H9 (cell line): ENCODE measurements around the gene MARK2. TPM values are rescaled to one million over a fixed set of nuclear protein-coding genes. Genes with fewer than 3 reads are reported as not detected.

Source experiments
- DNase-seq: peaks from one replicate; pipeline ENCODE4 v3.0.0-alpha.2; 2017
- H2AFZ ChIP-seq: one replicate; pipeline ENCODE4 v1.6.1; 2013; ENCODE audit warnings: mild to moderate bottlenecking, low read length, control low read depth, moderate library complexity
- H2AK5ac ChIP-seq: 2 replicates; pipeline ENCODE4 v1.6.1; 2013; ENCODE audit warnings: low read length, control low read depth, mixed read lengths; ENCODE audit not compliant: insufficient read length
- H2BK120ac ChIP-seq: one replicate; pipeline ENCODE4 v1.6.1; 2013; ENCODE audit warnings: low read depth, mild to moderate bottlenecking, low read length, control low read depth, inconsistent platforms; ENCODE audit not compliant: poor library complexity, severe bottlenecking
- H2BK12ac ChIP-seq: 2 replicates; pipeline ENCODE4 v1.6.1; 2013; ENCODE audit warnings: low read length, control low read depth, mixed read lengths, low read depth; ENCODE audit not compliant: insufficient read length
- H2BK15ac ChIP-seq: 2 replicates; pipeline ENCODE4 v1.6.1; 2013; ENCODE audit warnings: low read depth, low read length, control low read depth
- H2BK20ac ChIP-seq: one replicate; pipeline ENCODE4 v1.6.1; 2013; ENCODE audit warnings: low read depth, mild to moderate bottlenecking, low read length, control low read depth, inconsistent platforms; ENCODE audit not compliant: poor library complexity, severe bottlenecking
- H2BK5ac ChIP-seq: 2 replicates; pipeline ENCODE4 v1.6.1; 2013; ENCODE audit warnings: low read length, control low read depth, mixed read lengths; ENCODE audit not compliant: insufficient read length
- H3K14ac ChIP-seq: 2 replicates; pipeline ENCODE4 v1.6.1; 2013; ENCODE audit warnings: low read length, control low read depth; ENCODE audit not compliant: insufficient read depth
- H3K18ac ChIP-seq: 2 replicates; pipeline ENCODE4 v1.6.1; 2013; ENCODE audit warnings: low read depth, mild to moderate bottlenecking, mixed read lengths, low read length, control low read depth; ENCODE audit not compliant: insufficient read length
- H3K23ac ChIP-seq: 2 replicates; pipeline ENCODE4 v1.6.1; 2013; ENCODE audit warnings: low read length, control low read depth, mixed read lengths, low read depth; ENCODE audit not compliant: insufficient read length
- H3K23me2 ChIP-seq: 2 replicates; pipeline ENCODE4 v1.6.1; 2013; ENCODE audit warnings: low read depth, mild to moderate bottlenecking, mixed read lengths, low read length, control low read depth; ENCODE audit not compliant: insufficient read length, poor library complexity, severe bottlenecking
- H3K27ac ChIP-seq: 2 replicates; pipeline ENCODE4 v1.5.1; 2013; ENCODE audit warnings: low read length, control low read depth, mixed read lengths, low read depth; ENCODE audit not compliant: insufficient read length
- H3K27me3 ChIP-seq: 2 replicates; pipeline ENCODE4 v1.6.1; 2013; ENCODE audit warnings: low read length, control low read depth, inconsistent platforms; ENCODE audit not compliant: insufficient read depth
- H3K4ac ChIP-seq: 2 replicates; pipeline ENCODE4 v1.6.1; 2013; ENCODE audit warnings: low read depth, mild to moderate bottlenecking, control low read depth, inconsistent platforms, low read length, moderate library complexity
- H3K4me1 ChIP-seq: 2 replicates; pipeline ENCODE4 v1.6.1; 2013; ENCODE audit warnings: low read length, control low read depth, inconsistent platforms; ENCODE audit not compliant: insufficient read depth
- H3K4me2 ChIP-seq: 2 replicates; pipeline ENCODE4 v1.6.1; 2013; ENCODE audit warnings: low read length, control low read depth, mixed read lengths; ENCODE audit not compliant: insufficient read length, insufficient read depth
- H3K56ac ChIP-seq: 2 replicates; pipeline ENCODE4 v1.6.1; 2013; ENCODE audit warnings: low read depth, mild to moderate bottlenecking, mixed read lengths, low read length, control low read depth; ENCODE audit not compliant: insufficient read length
- H3K79me1 ChIP-seq: 2 replicates; pipeline ENCODE4 v1.6.1; 2013; ENCODE audit warnings: low read depth, mild to moderate bottlenecking, moderate library complexity, low read length, control low read depth, inconsistent platforms; ENCODE audit not compliant: insufficient read depth, poor library complexity, severe bottlenecking
- H3K79me2 ChIP-seq: 2 replicates; pipeline ENCODE4 v1.6.1; 2013; ENCODE audit warnings: low read length, control low read depth, inconsistent platforms; ENCODE audit not compliant: insufficient read depth
- H3K9ac ChIP-seq: 2 replicates; pipeline ENCODE4 v1.6.1; 2013; ENCODE audit warnings: low read length, control low read depth, mixed read lengths; ENCODE audit not compliant: insufficient read length; ENCODE audit errors: extremely low read depth
- H3K9me3 ChIP-seq: one replicate; pipeline ENCODE4 v1.6.1; 2013; ENCODE audit warnings: low read depth, low read length, inconsistent platforms; ENCODE audit not compliant: control insufficient read depth
- H3T11ph ChIP-seq: one replicate; pipeline ENCODE4 v1.6.1; 2013; ENCODE audit warnings: mild to moderate bottlenecking, low read length, control low read depth, inconsistent platforms
- H4K20me1 ChIP-seq: one replicate; pipeline ENCODE4 v1.6.1; 2013; ENCODE audit not compliant: control insufficient read depth, insufficient read length, insufficient read depth
- H4K5ac ChIP-seq: 2 replicates; pipeline ENCODE4 v1.6.1; 2013; ENCODE audit warnings: low read depth, mild to moderate bottlenecking, mixed read lengths, low read length, control low read depth; ENCODE audit not compliant: insufficient read length
- H4K8ac ChIP-seq: replicated peaks from 2 replicates; pipeline ENCODE4 v1.6.1; 2013; ENCODE audit warnings: low read length, control low read depth, mixed read lengths, low read depth; ENCODE audit not compliant: insufficient read length
- H4K91ac ChIP-seq: 2 replicates; pipeline ENCODE4 v1.6.1; 2013; ENCODE audit warnings: low read depth, mild to moderate bottlenecking, moderate library complexity, mixed read lengths, low read length, control low read depth; ENCODE audit not compliant: insufficient read length
- H3K27ac Mint-ChIP-seq, 3 experiments: 2 replicates in 2 of 3; 3 replicates in 1 of 3; pipeline ENCODE4 v1.8.0; 2020 to 2021; ENCODE audit warnings: mixed read lengths in 3 of 3, mild to moderate bottlenecking in 1 of 3, moderate library complexity in 1 of 3
- H3K27me3 Mint-ChIP-seq: 2 replicates; pipeline ENCODE4 v1.8.0; 2021; ENCODE audit warnings: low read depth, mild to moderate bottlenecking, moderate library complexity, mixed read lengths
- H3K36me3 Mint-ChIP-seq, 3 experiments: 2 replicates in 2 of 3; 3 replicates in 1 of 3; pipeline ENCODE4 v1.8.0; 2020 to 2021; ENCODE audit warnings: low read depth in 3 of 3, mixed read lengths in 3 of 3; ENCODE audit not compliant: insufficient read depth in 1 of 3
- H3K4me1 Mint-ChIP-seq, 2 experiments: 2 replicates each; pipeline ENCODE4 v1.8.0; 2020; ENCODE audit warnings: mixed read lengths in 2 of 2
- H3K4me3 Mint-ChIP-seq, 2 experiments: 2 replicates in 1 of 2; 3 replicates in 1 of 2; pipeline ENCODE4 v1.8.0; 2020 to 2021; ENCODE audit warnings: mild to moderate bottlenecking in 2 of 2, mixed read lengths in 2 of 2, moderate library complexity in 1 of 2
- H3K9me3 Mint-ChIP-seq, 2 experiments: 2 replicates in 1 of 2; 3 replicates in 1 of 2; pipeline ENCODE4 v1.8.0; 2020; ENCODE audit warnings: mild to moderate bottlenecking in 2 of 2, mixed read lengths in 2 of 2, moderate library complexity in 1 of 2
- CTCF ChIP-seq: fragments of 200-600 bp; sonication (generic); conservative IDR thresholded peaks from 3 replicates; pipeline ENCODE4 v1.8.0; 2021; ENCODE audit warnings: antibody characterized with exemption, mild to moderate bottlenecking
- WGBS: extraction: QIAGEN DNeasy Blood & Tissue Kit; methylation state at CpG from one replicate; pipeline ENCODE4 v1.1.7; 2013; ENCODE audit warnings: missing lambda C conversion rate, low lambda C conversion rate, mixed read lengths; ENCODE audit not compliant: insufficient read length; ENCODE audit errors: extremely low coverage; 5-methylcytosine and 5-hydroxymethylcytosine counted together
- total RNA-seq: library from RNA; stranded (reverse); gene quantifications from 2 replicates; pipeline ENCODE4 v1.2.1, GENCODE V29; 2021

MARK2 gene
- total RNA-seq, 1 experiment from 2014 or later = 45.7 TPM

DNA sequence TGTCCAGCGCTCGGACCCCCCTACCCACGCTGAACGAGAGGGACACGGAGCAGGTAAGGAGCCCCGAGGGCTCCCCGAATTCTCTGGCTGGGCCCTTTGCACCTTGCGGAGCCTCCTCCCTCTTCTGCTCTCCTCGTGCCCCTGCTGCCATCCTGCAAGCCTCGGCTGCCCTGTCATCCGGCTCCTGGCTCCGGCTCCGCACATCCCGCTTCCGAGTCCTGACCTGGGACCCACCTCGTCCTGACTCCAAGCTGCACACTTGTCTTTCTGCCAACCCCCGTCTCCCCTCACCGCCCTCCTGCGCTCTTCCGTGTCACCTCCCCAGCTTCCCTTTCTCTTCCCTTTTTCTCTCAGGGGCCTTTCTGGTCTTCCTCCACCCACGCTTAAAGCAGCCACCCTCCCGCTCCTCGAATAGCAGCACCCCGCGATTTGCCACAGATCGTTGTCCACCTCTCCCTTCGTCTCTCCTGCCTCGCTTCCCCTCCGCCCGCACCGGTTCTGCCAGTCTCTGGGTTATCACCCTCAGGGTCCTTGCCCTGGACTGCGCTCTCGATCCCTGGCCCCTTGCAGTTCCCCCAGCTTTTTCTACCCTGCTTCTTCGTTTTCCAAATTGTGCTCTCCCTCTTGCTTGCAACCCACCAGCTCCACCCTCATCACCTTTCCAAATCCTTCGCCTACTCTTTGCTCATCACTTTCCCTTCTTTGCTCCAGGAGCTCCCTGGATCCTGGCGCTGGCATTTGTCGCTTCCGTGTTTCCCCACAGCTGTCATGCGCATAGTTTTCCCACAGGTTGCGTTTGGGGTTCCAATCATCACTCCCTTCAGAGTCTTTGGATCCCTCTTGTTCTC lies 822 bp downstream of the MARK2 start:
- H3K27ac Mint-ChIP-seq = peak overlapping the region; percentile 35 to 85 (median 62); a peak in 4 of 7 replicates
- H3K9me3 Mint-ChIP-seq = peaks cover 0 to 4% of the 10 kb centered on the region in 2 experiments; a peak in 1 of 5 replicates
- H3K4me3 Mint-ChIP-seq = peak overlapping the region; percentile 95 to 96
- no peak for DNase-seq
- H3K4me1 Mint-ChIP-seq = peaks cover 63 to 72% of the 10 kb centered on the region in 2 experiments
- no peaks in the 10 kb centered on the region for H3K27me3 ChIP-seq
- H2BK120ac ChIP-seq = no peak overlapping the region
- no peaks in the 10 kb centered on the region for H3K27me3 Mint-ChIP-seq
- H3T11ph ChIP-seq = no peak overlapping the region
- no peak overlapping the region for H3K18ac ChIP-seq
- no peak overlapping the region for H4K8ac ChIP-seq
- H2BK12ac ChIP-seq = no peak overlapping the region
- H3K56ac ChIP-seq = no peak overlapping the region
- H3K4me2 ChIP-seq = peak overlapping the region; percentile 85
- H2BK20ac ChIP-seq = no peak overlapping the region
- H2AK5ac ChIP-seq = no peak overlapping the region
- H2BK5ac ChIP-seq = no peak overlapping the region
- no peak for TF ChIP-seq CTCF
- peaks cover 13% of the 10 kb centered on the region for H3K79me1 ChIP-seq
- H2AFZ ChIP-seq = no peak overlapping the region
- H4K20me1 ChIP-seq = no peaks in the 10 kb centered on the region
- peaks cover 15% of the 10 kb centered on the region for H3K23me2 ChIP-seq
- no peaks in the 10 kb centered on the region for H3K9me3 ChIP-seq
- H3K79me2 ChIP-seq = peaks cover 33% of the 10 kb centered on the region; the same call in 1 of the 2 replicates
- no peak overlapping the region for H3K4ac ChIP-seq
- peak overlapping the region; percentile 17; the same call in 1 of the 2 replicates for H3K14ac ChIP-seq
- H3K4me1 ChIP-seq = peaks cover 10% of the 10 kb centered on the region
- WGBS = no CpG with 5 or more reads among the region's 40 CpGs
- peak overlapping the region; percentile 74 for H3K9ac ChIP-seq
- H4K5ac ChIP-seq = no peak overlapping the region
- peaks cover 3 to 18% (median 16%) of the 10 kb centered on the region in 3 experiments for H3K36me3 Mint-ChIP-seq
- H4K91ac ChIP-seq = no peak overlapping the region
- H2BK15ac ChIP-seq = no peak overlapping the region
- no peak overlapping the region for H3K27ac ChIP-seq
- H3K23ac ChIP-seq = no peak overlapping the region
